Measurements from ENCODE around the gene PDZRN3. TPM values are rescaled to one million over a fixed set of nuclear protein-coding genes. Genes with fewer than 3 reads are reported as not detected.
A peak's percentile ranks its signal among the peaks of the same experiment; 100 is the strongest.

PDZRN3 gene
- total and polyA plus RNA-seq, 2 of the 13 experiments (the other 11 are each of a cell fraction or from before 2014, with no cell fraction given) = not detected

- CTCF ChIA-PET (ENCODE audit: low intra/inter-chr PET ratio, low total read pairs) = no interaction called here
- intact Hi-C loops (cut with micrococcal nuclease; ENCODE audit: unreplicated experiment) (no loop called here), in situ Hi-C loops (cut with HindIII; ENCODE audit: extremely low pct_ligation_motif_present, low pct_unique_long_range_greater_than_20kb) (no loop called here)
- Histone ChIP-seq H3K9me3 (ENCODE audit: low read length) (no peaks in the 10 kb centered on the region), H4K20me1 (ENCODE audit: insufficient read depth, low read length) (no peaks in the 10 kb centered on the region), H2AFZ (ENCODE audit: low read length) (no peak overlapping the region), H3K4me1 (ENCODE audit: insufficient read depth, low read length) (no peaks in the 10 kb centered on the region), H3K79me2 (ENCODE audit: insufficient read depth, low read length) (no peaks in the 10 kb centered on the region), H3K4me3 (replicated peaks in 1 of 3; ENCODE audit: insufficient read depth in 1 of 3, low read depth in 2 of 3, low read length in 3 of 3) (no peak overlapping the region), H3K27ac (ENCODE audit: extremely low read length, insufficient read depth, low read length) (no peak overlapping the region), H3K36me3 (replicated peaks in 1 of 2; ENCODE audit: control insufficient read depth in 1 of 2, insufficient read depth in 2 of 2, low read length in 2 of 2) (no peaks in the 10 kb centered on the region), H3K27me3 (ENCODE audit: control insufficient read depth in 1 of 2, insufficient read depth in 2 of 2, low read length in 2 of 2) (no peaks in the 10 kb centered on the region), H3K9ac (ENCODE audit: insufficient read depth, low read depth, low read length) (no peak overlapping the region), H3K4me2 (ENCODE audit: low read depth, low read length) (no peak overlapping the region)
- ATAC-seq (no peak), FAIRE-seq (no peak), DNase-seq (ENCODE audit: low spot score) (no peak)
- POLR2A ChIA-PET = no interaction called here
- TF ChIP-seq HMGXB4 (CRISPR knock-in tag; IDR thresholded peaks at IDR 0.05; ENCODE audit: borderline replicate concordance in 1 of 2, low read depth in 1 of 2) = no peak
- no peak for TF ChIP-seq RARG (CRISPR knock-in tag; IDR thresholded peaks at IDR 0.05; ENCODE audit: low read depth)
- no TSS peak for BruUV-seq (replicated peaks)
These were observed 88.8 kb downstream of the PDZRN3 start for GRCh38 chr3:73535931-73536330.

- Histone ChIP-seq H4K20me1 (ENCODE audit: insufficient read depth, low read length) (no peaks in the 10 kb centered on the region), H2AFZ (ENCODE audit: low read length) (no peak overlapping the region), H3K27ac (ENCODE audit: extremely low read length, insufficient read depth, low read length) (no peak overlapping the region), H3K27me3 (ENCODE audit: control insufficient read depth in 1 of 2, insufficient read depth in 2 of 2, low read length in 2 of 2) (no peaks in the 10 kb centered on the region), H3K4me1 (ENCODE audit: insufficient read depth, low read length) (no peaks in the 10 kb centered on the region), H3K79me2 (ENCODE audit: insufficient read depth, low read length) (no peaks in the 10 kb centered on the region), H3K4me2 (ENCODE audit: low read depth, low read length) (no peak overlapping the region), H3K4me3 (replicated peaks in 1 of 3; ENCODE audit: insufficient read depth in 1 of 3, low read depth in 2 of 3, low read length in 3 of 3) (no peak overlapping the region), H3K9me3 (ENCODE audit: low read length) (no peaks in the 10 kb centered on the region), H3K36me3 (replicated peaks in 1 of 2; ENCODE audit: control insufficient read depth in 1 of 2, insufficient read depth in 2 of 2, low read length in 2 of 2) (no peaks in the 10 kb centered on the region), H3K9ac (ENCODE audit: insufficient read depth, low read depth, low read length) (no peak overlapping the region)
- no TSS peak for BruUV-seq (replicated peaks)
- intact Hi-C loops (cut with micrococcal nuclease; ENCODE audit: unreplicated experiment) = no loop called here
- ChIA-PET CTCF (ENCODE audit: low intra/inter-chr PET ratio, low total read pairs) (no interaction called here), POLR2A (no interaction called here)
- no peak for FAIRE-seq
- in situ Hi-C loops (cut with HindIII; ENCODE audit: extremely low pct_ligation_motif_present, low pct_unique_long_range_greater_than_20kb) = no loop called here
- no peak for ATAC-seq
- no peak for DNase-seq (ENCODE audit: low spot score)
- TF ChIP-seq MAFF (IDR thresholded peaks at IDR 0.05; ENCODE audit: low read depth, low read length) (peak; percentile 63), ZNF362 (CRISPR knock-in tag; IDR thresholded peaks at IDR 0.05; ENCODE audit: borderline replicate concordance) (no peak), GTF2F1 (IDR thresholded peaks at IDR 0.05; ENCODE audit: low read length) (no peak), TEAD2 (CRISPR knock-in tag; IDR thresholded peaks at IDR 0.05) (no peak), ZNF350 (CRISPR knock-in tag; IDR thresholded peaks at IDR 0.05; ENCODE audit: borderline replicate concordance, low read depth) (no peak), CC2D1A (CRISPR knock-in tag; IDR thresholded peaks at IDR 0.05) (no peak), ZNF589 (CRISPR knock-in tag; conservative IDR thresholded peaks at IDR 0.05) (no peak), FOXO4 (CRISPR knock-in tag; conservative IDR thresholded peaks at IDR 0.05) (no peak), ARHGAP35 (CRISPR knock-in tag; IDR thresholded peaks at IDR 0.05; ENCODE audit: borderline replicate concordance) (no peak), SIN3B (IDR thresholded peaks at IDR 0.05; ENCODE audit: low read length) (no peak), TFDP1 (CRISPR knock-in tag; IDR thresholded peaks at IDR 0.05; ENCODE audit: borderline replicate concordance) (no peak), MAFK (conservative IDR thresholded peaks at IDR 0.05 in 1 of 2, IDR thresholded peaks at IDR 0.05 in 1 of 2; ENCODE audit: low read length in 2 of 2) (peak; percentile 48 to 68; a peak in 2 of 4 replicates)
These were observed 89.6 kb downstream of the PDZRN3 start for GRCh38 chr3:73535137-73535536.

Measured in HepG2 (cell line).